Measurements from ENCODE around the gene ZEB2. TPM values are rescaled to one million over a fixed set of nuclear protein-coding genes. Genes with fewer than 3 reads are reported as not detected.
"Not testable (repeated sequence)": the region's sequence is repeated elsewhere in the genome, so short reads cannot be mapped to it uniquely, and the experiment has no call there.

The ZEB2 gene
- total RNA-seq, 1 donor from 2014 or later = 8.5 TPM

DNA sequence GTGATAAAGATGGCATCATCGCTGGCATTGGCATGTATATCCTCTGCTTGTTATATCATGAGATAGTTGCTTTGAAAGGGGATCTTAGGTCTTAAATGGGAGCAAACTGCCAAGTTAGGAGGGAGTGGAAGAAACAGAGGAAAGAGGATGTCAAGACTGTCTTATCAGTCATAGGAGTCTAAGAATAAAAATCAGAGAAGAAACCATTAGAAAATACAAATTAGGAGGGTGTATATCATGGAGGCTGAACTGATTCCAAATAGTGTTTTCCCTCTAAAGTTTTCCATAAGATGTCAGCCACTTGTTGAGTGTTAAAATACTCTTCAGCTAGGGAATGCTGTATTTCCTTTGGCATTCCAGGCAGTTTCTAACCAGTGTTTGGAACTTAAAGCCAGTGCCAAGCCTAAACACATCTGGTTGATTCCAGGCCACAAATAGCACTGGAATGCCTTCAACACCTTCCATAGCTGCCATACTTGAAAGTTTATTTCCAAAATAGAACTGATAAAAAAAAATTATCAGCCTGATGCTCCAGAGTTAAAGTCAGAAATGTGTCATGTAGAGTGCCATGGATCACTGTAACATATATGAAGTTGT, 129.4 kb downstream of the ZEB2 start:
- intact Hi-C loops (cut with micrococcal nuclease) = no loop called here

GRCh38 chr2:144389930-144390311, 130.0 kb downstream of the ZEB2 start:
- intact Hi-C loops (cut with micrococcal nuclease) = no loop called here

GRCh38 chr2:144389151-144389929, 130.6 kb downstream of the ZEB2 start:
- intact Hi-C loops (cut with micrococcal nuclease) = no loop called here

GRCh38 chr2:144385381-144385780, 134.5 kb downstream of the ZEB2 start:
- intact Hi-C loops (cut with micrococcal nuclease) = no loop called here

- intact Hi-C loops (cut with micrococcal nuclease) = loop anchor here (5.0 kb wide), 2 partner anchors 139 to 201 kb away; partner anchors contain the start of gene ZEB2
Observed at GRCh38 chr2:144383571-144384100, 136.3 kb downstream of the ZEB2 start.

- intact Hi-C loops (cut with micrococcal nuclease) = loop anchor here (5.0 kb wide), 2 partner anchors 139 to 201 kb away; partner anchors contain the start of gene ZEB2
Observed at GRCh38 chr2:144382849-144383248, 137.1 kb downstream of the ZEB2 start.

GRCh38 chr2:144381716-144382115, 138.2 kb downstream of the ZEB2 start:
- intact Hi-C loops (cut with micrococcal nuclease) = loop anchor here (5.0 kb wide), 2 partner anchors 141 to 199 kb away; partner anchors contain the start of gene ZEB2

- intact Hi-C loops (cut with micrococcal nuclease) = loop anchor here (5.0 kb wide), 2 partner anchors 142 to 198 kb away; partner anchors contain the start of gene ZEB2
Observed at GRCh38 chr2:144379851-144380311, 140.0 kb downstream of the ZEB2 start.

- intact Hi-C loops (cut with micrococcal nuclease) = no loop called here
Observed at GRCh38 chr2:144378551-144378950, 141.4 kb downstream of the ZEB2 start.

- intact Hi-C loops (cut with micrococcal nuclease) = no loop called here
Observed at GRCh38 chr2:144377914-144378313, 142.0 kb downstream of the ZEB2 start.

- intact Hi-C loops (cut with micrococcal nuclease) = no loop called here
Observed at GRCh38 chr2:144376926-144377325, 143.0 kb downstream of the ZEB2 start.

GRCh38 chr2:144376460-144376859, 143.5 kb downstream of the ZEB2 start:
- intact Hi-C loops (cut with micrococcal nuclease) = no loop called here

DNA sequence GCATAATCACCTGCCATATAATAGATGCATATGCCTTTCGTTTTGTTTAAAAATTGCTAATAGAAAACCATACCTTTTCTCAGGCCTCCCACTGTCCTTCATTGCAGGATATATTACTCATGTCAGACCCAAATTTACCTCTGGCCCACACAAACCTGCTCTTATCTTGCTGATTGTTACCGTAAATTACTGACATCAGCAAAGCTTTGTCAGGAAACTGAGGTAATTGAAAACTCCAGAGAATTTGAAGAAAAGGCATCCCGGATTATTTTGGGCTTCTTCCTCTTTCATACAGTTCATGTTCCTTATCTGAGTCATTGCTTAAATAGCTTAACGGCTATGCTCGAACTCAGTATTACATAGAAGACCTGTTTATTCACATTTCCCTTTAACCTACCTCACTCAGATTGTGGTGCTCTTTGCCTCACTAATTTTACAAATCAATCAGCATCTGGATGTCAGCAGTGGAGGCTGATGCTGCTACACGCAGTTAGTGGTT, 145.7 kb downstream of the ZEB2 start:
- intact Hi-C loops (cut with micrococcal nuclease) = loop anchor here (5.0 kb wide), 1 partner anchor 132 kb away; no protein-coding TSS in a partner anchor

GRCh38 chr2:144372410-144373080, 147.4 kb downstream of the ZEB2 start:
- intact Hi-C loops (cut with micrococcal nuclease) = loop anchor here (5.0 kb wide), 1 partner anchor 130 kb away; no protein-coding TSS in a partner anchor

GRCh38 chr2:144370937-144371584, 148.9 kb downstream of the ZEB2 start:
- intact Hi-C loops (cut with micrococcal nuclease) = loop anchor here (2.0 to 5.0 kb wide), 2 partner anchors 38 to 129 kb away; a partner anchor contains a TSS

DNA sequence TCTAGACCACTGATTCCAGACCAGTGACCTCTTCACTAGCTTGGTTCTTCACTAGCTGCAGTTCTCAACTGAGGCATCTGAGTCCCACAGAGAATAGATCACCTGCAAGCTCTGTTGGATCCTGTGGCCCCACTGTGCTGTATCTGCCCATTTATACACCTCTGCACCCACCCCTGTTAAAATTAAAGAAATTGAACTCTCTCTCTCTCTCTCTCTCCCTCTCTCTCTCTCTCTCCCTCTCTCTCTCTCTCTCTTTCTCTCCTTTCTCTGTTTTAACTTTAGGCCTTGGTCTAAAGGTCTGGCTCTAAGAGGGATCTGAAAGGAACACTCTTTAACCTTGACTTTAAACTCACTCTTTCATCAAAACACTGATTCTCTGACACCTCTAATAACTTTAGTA, 150.5 kb downstream of the ZEB2 start:
- intact Hi-C loops (cut with micrococcal nuclease) = no loop called here

DNA sequence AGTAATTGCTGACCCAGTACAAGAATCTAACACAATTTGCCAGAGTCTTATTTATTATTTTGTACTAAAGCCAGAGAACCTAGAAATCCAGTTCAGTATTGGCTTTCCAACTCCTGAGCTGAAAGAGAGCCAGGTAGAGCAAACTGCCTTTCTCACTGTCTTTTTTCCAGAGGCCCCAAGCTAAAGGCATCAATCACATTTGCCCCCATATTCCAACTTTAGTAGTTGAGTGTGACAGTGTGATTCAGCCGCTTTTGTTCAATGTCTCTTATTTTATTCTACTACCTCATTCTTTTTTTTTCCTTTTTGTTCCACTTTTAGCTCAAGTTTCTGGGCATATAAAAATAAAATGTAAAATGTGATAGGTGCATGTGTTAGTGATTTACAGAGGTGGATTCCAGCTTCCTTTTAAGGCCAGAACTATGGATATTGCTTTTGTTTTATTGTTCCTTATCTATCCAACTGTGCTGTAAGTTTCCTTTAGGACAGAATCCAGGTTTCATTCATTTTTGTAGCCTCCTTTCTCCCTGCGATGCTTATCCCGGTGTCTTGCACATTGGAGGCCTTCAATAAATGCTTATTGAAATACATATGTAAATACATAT, 153.0 kb downstream of the ZEB2 start:
- intact Hi-C loops (cut with micrococcal nuclease) = no loop called here

DNA sequence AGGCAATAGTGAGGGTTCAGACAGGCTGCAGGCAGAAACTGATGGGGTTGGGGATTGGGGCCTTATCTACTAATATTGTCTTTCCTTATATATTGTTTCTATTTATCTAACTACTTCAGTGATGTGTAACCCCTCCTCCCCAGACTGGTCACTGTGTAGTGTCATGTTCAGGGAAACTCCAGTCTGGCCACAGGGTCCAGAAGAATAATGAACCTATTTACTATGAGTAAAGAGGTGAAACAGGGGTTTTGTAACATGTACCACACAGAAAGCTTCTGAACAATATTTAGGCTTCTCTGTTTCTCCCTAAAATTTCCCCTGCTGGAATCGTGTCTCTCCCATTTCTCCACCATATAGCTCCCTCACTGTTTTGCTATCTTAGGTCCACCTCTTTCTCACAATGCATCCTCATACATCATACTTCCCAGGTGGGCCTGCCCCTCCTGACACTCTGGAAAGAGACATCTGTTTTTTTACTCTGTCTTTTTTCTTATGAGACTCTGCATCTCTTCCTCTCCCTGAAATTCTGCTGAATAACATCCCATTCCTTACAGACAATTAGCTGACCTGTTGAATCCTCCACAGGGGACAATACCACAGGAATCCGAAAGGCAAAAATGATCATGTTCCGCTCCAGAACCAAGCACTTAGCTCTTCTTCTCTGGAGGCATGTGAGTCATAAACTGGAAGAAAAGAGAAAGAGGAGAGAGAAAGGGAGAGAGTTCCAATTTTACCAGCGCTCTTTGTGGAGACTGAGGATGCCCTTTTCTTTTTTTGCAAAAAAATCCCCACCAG, 154.8 kb downstream of the ZEB2 start:
- intact Hi-C loops (cut with micrococcal nuclease) = no loop called here

- intact Hi-C loops (cut with micrococcal nuclease) = not testable (repeated sequence)
Observed at GRCh38 chr2:144364247-144364646, 155.7 kb downstream of the ZEB2 start.

DNA sequence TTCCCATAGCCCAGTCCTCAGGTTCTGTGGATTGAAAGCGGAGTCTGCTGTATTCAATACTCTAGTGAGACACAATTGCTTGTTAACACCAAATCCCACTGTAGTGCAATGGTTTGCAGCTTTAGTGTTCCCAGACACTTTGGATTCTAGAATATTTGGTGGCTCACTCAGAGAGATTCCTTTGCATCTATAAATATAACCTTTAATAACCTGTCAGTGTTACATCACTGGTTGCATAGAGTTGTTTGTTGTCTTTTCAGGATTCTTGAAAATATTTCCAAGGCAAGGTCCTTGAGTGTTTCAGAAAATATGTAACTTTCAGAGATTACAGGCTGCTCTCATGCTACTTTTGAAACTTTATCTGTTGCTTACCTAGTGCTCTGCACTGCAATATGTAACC, 157.5 kb downstream of the ZEB2 start:
- intact Hi-C loops (cut with micrococcal nuclease) = no loop called here
